Effector CD8-positive, alpha-beta T cell (primary cell): ENCODE measurements around the gene GZMM.

Experiments
- DNase-seq: peaks from one replicate; lab custom pipeline; 2025; lab: John Stamatoyannopoulos, UW

GZMM gene

GRCh38 chr19:512547-513365 is 31.1 kb upstream of the GZMM start:
- no peak for DNase-seq

GRCh38 chr19:513368-514165 is 30.3 kb upstream of the GZMM start:
- no peak for DNase-seq

GRCh38 chr19:514166-514663 is 29.6 kb upstream of the GZMM start:
- DNase-seq, result no peak

GRCh38 chr19:517721-518597 is 25.9 kb upstream of the GZMM start:
- DNase-seq, result no peak

GRCh38 chr19:518598-519231 is 25.1 kb upstream of the GZMM start:
- peak; percentile 27 for DNase-seq

- no peak for DNase-seq
Measured at GRCh38 chr19:519449-519865, 24.4 kb upstream of the GZMM start.

GRCh38 chr19:522726-523125 is 21.1 kb upstream of the GZMM start:
- no peak for DNase-seq

- DNase-seq, result no peak
Measured at GRCh38 chr19:524062-524674, 19.7 kb upstream of the GZMM start.

GRCh38 chr19:525029-525428 is 18.8 kb upstream of the GZMM start:
- DNase-seq, result no peak

GRCh38 chr19:525857-526419 is 17.9 kb upstream of the GZMM start:
- DNase-seq, result no peak

- no peak for DNase-seq
Measured at GRCh38 chr19:530134-531008, 13.5 kb upstream of the GZMM start.

- DNase-seq, result peak; percentile 82
Measured at GRCh38 chr19:531009-531752, 12.7 kb upstream of the GZMM start.

- no peak for DNase-seq
Measured at GRCh38 chr19:531753-532560, 11.9 kb upstream of the GZMM start, which contains the start of gene CDC34. Gene CDC34, plus strand, starts transcription at chr19:531760. Its CDS starts 172 bp downstream, at chr19:531932.

- DNase-seq, result no peak
Measured at GRCh38 chr19:532561-533363, 11.1 kb upstream of the GZMM start.

GRCh38 chr19:533364-534058 is 10.3 kb upstream of the GZMM start:
- DNase-seq, result no peak

- DNase-seq, result no peak
Measured at GRCh38 chr19:534088-534487, 9.8 kb upstream of the GZMM start.
